Loucy (cell line): ENCODE measurements around the gene IL10RB.

Source experiments
- H2AFZ ChIP-seq: fragments of 200-600 bp; sonication (generic); 2 replicates; pipeline ENCODE4 v1.6.0; 2016; ENCODE audit warnings: antibody characterized with exemption, mild to moderate bottlenecking, low read length, moderate library complexity
- H3F3A ChIP-seq: fragments of 200-600 bp; 2 replicates; pipeline ENCODE4 v1.6.0; 2016; ENCODE audit warnings: antibody characterized with exemption, low read depth, mild to moderate bottlenecking
- H3K27me3 ChIP-seq: fragments of 200-600 bp; sonication (generic); 2 replicates; pipeline ENCODE4 v1.6.1; 2014; ENCODE audit warnings: low read length, mild to moderate bottlenecking; ENCODE audit not compliant: insufficient read depth, poor library complexity, severe bottlenecking
- H3K36me3 ChIP-seq: fragments of 200-600 bp; sonication (generic); 2 replicates; pipeline ENCODE4 v1.6.1; 2016; ENCODE audit warnings: low read length; ENCODE audit not compliant: insufficient read depth
- H3K4me1 ChIP-seq: fragments of 200-600 bp; sonication (generic); 2 replicates; pipeline ENCODE4 v1.5.1; 2014; ENCODE audit warnings: low read length, mild to moderate bottlenecking; ENCODE audit not compliant: insufficient read depth, poor library complexity, severe bottlenecking
- H3K4me2 ChIP-seq: fragments of 200-600 bp; sonication (generic); 2 replicates; pipeline ENCODE4 v1.6.0; 2014; ENCODE audit warnings: antibody characterized with exemption, low read length, low read depth, mild to moderate bottlenecking; ENCODE audit not compliant: poor library complexity, severe bottlenecking
- H3K4me3 ChIP-seq: fragments of 200-600 bp; sonication (generic); 2 replicates; pipeline ENCODE4 v1.5.1; 2014; ENCODE audit warnings: low read length, mild to moderate bottlenecking, mixed read lengths; ENCODE audit not compliant: poor library complexity, severe bottlenecking
- H3K79me2 ChIP-seq: fragments of 200-600 bp; sonication (generic); 2 replicates; pipeline ENCODE4 v1.6.1; 2014; ENCODE audit warnings: low read length; ENCODE audit not compliant: insufficient read depth
- H3K9ac ChIP-seq: fragments of 200-600 bp; sonication (generic); 2 replicates; pipeline ENCODE4 v1.6.0; 2014; ENCODE audit warnings: mild to moderate bottlenecking, low read depth, low read length, moderate library complexity; ENCODE audit not compliant: poor library complexity, severe bottlenecking
- H3K9me2 ChIP-seq: fragments of 200-600 bp; sonication (generic); replicated peaks from 2 replicates; pipeline ENCODE4 v1.6.1; 2016; ENCODE audit warnings: low read depth, low read length, mixed read lengths
- H3K9me3 ChIP-seq: fragments of 200-600 bp; sonication (generic); 2 replicates; pipeline ENCODE4 v1.6.1; 2014; ENCODE audit warnings: mild to moderate bottlenecking, antibody characterized with exemption, low read length, low read depth; ENCODE audit not compliant: insufficient read depth
- H4K20me1 ChIP-seq: fragments of 200-600 bp; sonication (generic); 2 replicates; pipeline ENCODE4 v1.6.0; 2014; ENCODE audit warnings: antibody characterized with exemption, low read length, mild to moderate bottlenecking; ENCODE audit not compliant: insufficient read depth, poor library complexity, severe bottlenecking
- CTCF ChIP-seq: fragments of 200-600 bp; sonication (generic); conservative IDR thresholded peaks from 2 replicates; pipeline ENCODE4 v1.5.1; 2014; ENCODE audit warnings: mild to moderate bottlenecking, antibody characterized with exemption, low read length
- EZH2phosphoT487 ChIP-seq: fragments of 200-600 bp; IDR thresholded peaks from 2 replicates; pipeline ENCODE4 v1.6.1; 2018; ENCODE audit warnings: antibody characterized with exemption, mild to moderate bottlenecking, moderate library complexity, borderline replicate concordance

Gene IL10RB

DNA sequence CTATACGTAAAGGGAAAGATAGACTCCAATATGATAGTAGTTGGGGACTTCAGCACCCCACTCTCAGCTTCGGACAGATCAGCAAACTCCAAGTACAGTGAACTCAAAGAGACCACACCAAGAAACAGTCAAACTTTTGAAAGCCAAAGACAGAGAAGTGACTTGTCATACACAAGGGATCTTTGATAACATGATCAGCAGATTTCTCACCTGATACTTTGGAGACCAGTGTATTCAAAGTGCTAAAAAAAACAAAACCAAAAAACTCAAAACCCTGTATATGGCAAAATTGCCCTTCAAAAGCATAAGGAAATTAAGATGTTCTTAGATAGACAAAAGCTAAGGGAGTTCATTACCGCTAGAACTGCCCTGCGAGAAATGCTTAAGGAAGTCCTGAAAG is 68.0 kb downstream of the IL10RB start:
- no peaks in the 10 kb centered on the region for H3K9me2 ChIP-seq
- peaks cover 6% of the 10 kb centered on the region; the same call in 1 of the 2 replicates for H3F3A ChIP-seq
- H4K20me1 ChIP-seq, result peaks cover 16% of the 10 kb centered on the region
- no peak overlapping the region for H3K9ac ChIP-seq
- H3K4me1 ChIP-seq, result peaks cover 49% of the 10 kb centered on the region
- no peak overlapping the region for H3K4me3 ChIP-seq
- TF ChIP-seq EZH2phosphoT487 (no peak), CTCF (no peak)
- H2AFZ ChIP-seq, result no peak overlapping the region
- H3K27me3 ChIP-seq, result no peaks in the 10 kb centered on the region
- H3K9me3 ChIP-seq, result peaks cover 6% of the 10 kb centered on the region; the same call in 1 of the 2 replicates
- H3K79me2 ChIP-seq, result peaks cover 84% of the 10 kb centered on the region
- peaks cover 18% of the 10 kb centered on the region; the same call in 1 of the 2 replicates for H3K36me3 ChIP-seq
- no peak overlapping the region for H3K4me2 ChIP-seq

- no peaks in the 10 kb centered on the region for H3K27me3 ChIP-seq
- no peaks in the 10 kb centered on the region for H3K9me2 ChIP-seq
- H3K4me3 ChIP-seq, result no peak overlapping the region
- peaks cover 43% of the 10 kb centered on the region for H3K4me1 ChIP-seq
- peaks cover 84% of the 10 kb centered on the region for H3K79me2 ChIP-seq
- peaks cover 6% of the 10 kb centered on the region; the same call in 1 of the 2 replicates for H3K9me3 ChIP-seq
- peaks cover 6% of the 10 kb centered on the region; the same call in 1 of the 2 replicates for H3F3A ChIP-seq
- peaks cover 20% of the 10 kb centered on the region for H4K20me1 ChIP-seq
- H3K4me2 ChIP-seq, result no peak overlapping the region
- no peak overlapping the region for H3K9ac ChIP-seq
- no peak for TF ChIP-seq EZH2phosphoT487
- no peak for TF ChIP-seq CTCF
- H3K36me3 ChIP-seq, result peaks cover 21% of the 10 kb centered on the region; the same call in 1 of the 2 replicates
- H2AFZ ChIP-seq, result no peak overlapping the region
These were observed 68.7 kb downstream of the IL10RB start for GRCh38 chr21:33334824-33335223.

GRCh38 chr21:33339135-33339534 is 73.0 kb downstream of the IL10RB start:
- Histone ChIP-seq H3K36me3 (peaks cover 56% of the 10 kb centered on the region; the same call in 1 of the 2 replicates), H3F3A (no peaks in the 10 kb centered on the region), H3K9me3 (no peaks in the 10 kb centered on the region), H3K4me2 (no peak overlapping the region), H3K9ac (no peak overlapping the region), H3K9me2 (no peaks in the 10 kb centered on the region), H2AFZ (no peak overlapping the region), H3K4me3 (no peak overlapping the region), H3K79me2 (peaks cover 68% of the 10 kb centered on the region), H3K4me1 (peaks cover 8% of the 10 kb centered on the region), H4K20me1 (peaks cover 19% of the 10 kb centered on the region), H3K27me3 (no peaks in the 10 kb centered on the region)
- TF ChIP-seq EZH2phosphoT487 (no peak), CTCF (no peak)
